A673 (cell line): Measurements from ENCODE around the gene TFDP2. TPM values are rescaled to one million over a fixed set of nuclear protein-coding genes. Genes with fewer than 3 reads are reported as not detected.
"Not testable (repeated sequence)": the region's sequence is repeated elsewhere in the genome, so short reads cannot be mapped to it uniquely, and the experiment has no call there.

Source experiments
- BruUV-seq: library from RNA; stranded (reverse); fragments of 400-500 nt; replicated peaks from 2 replicates; lab custom pipeline; 2021; lab: Mats Ljungman, UMichigan
- CTCF ChIA-PET: fragments of 300-600 bp; sonication (Branson Sonifier 250); formaldehyde crosslinking; loops from one replicate; lab custom pipeline; 2022; ENCODE audit warnings: antibody characterized with exemption; lab: Charles Lee
- POLR2A ChIA-PET: fragments of 300-600 bp; sonication (Branson Sonifier 250); formaldehyde crosslinking; loops from one replicate; lab custom pipeline; 2022; ENCODE audit warnings: antibody characterized with exemption; ENCODE audit not compliant: low non-redundant PET; lab: Charles Lee
- DNase-seq: peaks from one replicate; pipeline ENCODE4 v3.0.0-alpha.2; 2015; ENCODE audit warnings: low spot score
- H3K27ac ChIP-seq: fragments of 200-600 bp; sonication (generic); 2 replicates; pipeline ENCODE4 v1.5.1; 2016; ENCODE audit warnings: mixed run types, low read depth, mild to moderate bottlenecking, mixed read lengths, antibody characterized with exemption, low read length; ENCODE audit not compliant: poor library complexity, severe bottlenecking
- H3K27me3 ChIP-seq: fragments of 200-600 bp; sonication (generic); replicated peaks from 2 replicates; pipeline ENCODE4 v1.6.1; 2017; ENCODE audit warnings: mixed run types, low read depth, mild to moderate bottlenecking, mixed read lengths, antibody characterized with exemption, low read length; ENCODE audit not compliant: insufficient read depth, poor library complexity
- H3K36me3 ChIP-seq: fragments of 200-600 bp; sonication (generic); 2 replicates; pipeline ENCODE4 v1.6.1; 2016; ENCODE audit warnings: mixed run types, mild to moderate bottlenecking, mixed read lengths, antibody characterized with exemption, low read length; ENCODE audit not compliant: insufficient read depth, poor library complexity, severe bottlenecking
- H3K4me1 ChIP-seq: fragments of 200-600 bp; sonication (generic); 2 replicates; pipeline ENCODE4 v1.6.1; 2017; ENCODE audit warnings: mixed run types, mild to moderate bottlenecking, mixed read lengths, antibody characterized with exemption, low read length; ENCODE audit not compliant: insufficient read depth, poor library complexity, severe bottlenecking
- H3K4me3 ChIP-seq: fragments of 200-600 bp; sonication (generic); 2 replicates; pipeline ENCODE4 v1.5.1; 2016; ENCODE audit warnings: low read depth, mixed run types, mild to moderate bottlenecking, mixed read lengths, low read length; ENCODE audit not compliant: poor library complexity, severe bottlenecking
- H3K9me3 ChIP-seq: fragments of 200-600 bp; sonication (generic); 2 replicates; pipeline ENCODE4 v1.6.1; 2016; ENCODE audit warnings: mixed run types, low read depth, mild to moderate bottlenecking, mixed read lengths, antibody characterized with exemption, low read length; ENCODE audit not compliant: poor library complexity, severe bottlenecking
- CTCF ChIP-seq: fragments of 300-800, 200-600 bp; sonication (generic); conservative IDR thresholded peaks from 2 replicates; pipeline ENCODE4 v1.5.1; 2017; ENCODE audit warnings: low read depth, mild to moderate bottlenecking, antibody characterized with exemption, low read length, moderate library complexity, mixed read lengths
- EZH2 ChIP-seq: fragments of 200-600 bp; sonication (generic); IDR thresholded peaks from 2 replicates; pipeline ENCODE4 v1.6.1; 2017; ENCODE audit warnings: borderline replicate concordance, low read depth, mild to moderate bottlenecking, mixed read lengths, antibody characterized with exemption, low read length; ENCODE audit not compliant: poor library complexity, severe bottlenecking
- intact Hi-C: fragments of 100-400 bp; cut with micrococcal nuclease; formaldehyde crosslinking; loops from one replicate; pipeline ENCODE4 v1.10.0; 2022; ENCODE audit not compliant: unreplicated experiment
- total RNA-seq: library from RNA; stranded (reverse); gene quantifications from 2 replicates; pipeline ENCODE4 v1.2.3, GENCODE V29; 2021

The TFDP2 gene
- total RNA-seq, 1 experiment from 2014 or later = 41.6 TPM

- Histone ChIP-seq H3K9me3 (no peaks in the 10 kb centered on the region), H3K4me1 (no peaks in the 10 kb centered on the region), H3K36me3 (no peaks in the 10 kb centered on the region), H3K27ac (no peak overlapping the region), H3K4me3 (no peak overlapping the region), H3K27me3 (no peaks in the 10 kb centered on the region)
- no TSS peak for BruUV-seq
- ChIA-PET CTCF (no interaction called here), POLR2A (no interaction called here)
- no peak for DNase-seq
- intact Hi-C loops = no loop called here
- no peak for TF ChIP-seq CTCF
- no peak for TF ChIP-seq EZH2
Measured at GRCh38 chr3:141928631-141929270, 220.6 kb downstream of the TFDP2 start.

- TF ChIP-seq EZH2 (no peak), CTCF (no peak)
- intact Hi-C loops = no loop called here
- H3K27ac ChIP-seq = no peak overlapping the region
- H3K36me3 ChIP-seq = peaks cover 2% of the 10 kb centered on the region
- no peaks in the 10 kb centered on the region for H3K9me3 ChIP-seq
- ChIA-PET POLR2A (no interaction called here), CTCF (no interaction called here)
- DNase-seq = no peak
- H3K4me1 ChIP-seq = no peaks in the 10 kb centered on the region
- no peaks in the 10 kb centered on the region for H3K27me3 ChIP-seq
- no peak overlapping the region for H3K4me3 ChIP-seq
- BruUV-seq = no TSS peak
Measured at GRCh38 chr3:141926929-141927328, 222.4 kb downstream of the TFDP2 start.

GRCh38 chr3:141925677-141926076 lies 223.7 kb downstream of the TFDP2 start:
- CTCF ChIA-PET = not testable (repeated sequence)

GRCh38 chr3:141921316-141921715 lies 228.0 kb downstream of the TFDP2 start:
- no peak for TF ChIP-seq CTCF
- no peak for TF ChIP-seq EZH2
- no peaks in the 10 kb centered on the region for H3K9me3 ChIP-seq
- ChIA-PET POLR2A (no interaction called here), CTCF (no interaction called here)
- peaks cover 3% of the 10 kb centered on the region for H3K4me1 ChIP-seq
- no peak for DNase-seq
- no peak overlapping the region for H3K4me3 ChIP-seq
- no TSS peak for BruUV-seq
- no peak overlapping the region for H3K27ac ChIP-seq
- H3K27me3 ChIP-seq = no peaks in the 10 kb centered on the region
- peaks cover 10% of the 10 kb centered on the region for H3K36me3 ChIP-seq
- intact Hi-C loops = no loop called here

More at GRCh38 chr3:141925677-141926076, 223.7 kb downstream of the TFDP2 start:
- intact Hi-C loops, H3K36me3 ChIP-seq, DNase-seq, H3K27me3 ChIP-seq, H3K9me3 ChIP-seq, H3K4me1 ChIP-seq, POLR2A ChIA-PET, H3K27ac ChIP-seq, H3K4me3 ChIP-seq: not testable (repeated sequence)
- TSS peak; percentile 88 for BruUV-seq
